ENCODE data around the gene PMVK. TPM values are rescaled to one million over a fixed set of nuclear protein-coding genes. Genes with fewer than 3 reads are reported as not detected.

Gene PMVK
- total RNA-seq, 1 donor, result 6.2 TPM

DNA sequence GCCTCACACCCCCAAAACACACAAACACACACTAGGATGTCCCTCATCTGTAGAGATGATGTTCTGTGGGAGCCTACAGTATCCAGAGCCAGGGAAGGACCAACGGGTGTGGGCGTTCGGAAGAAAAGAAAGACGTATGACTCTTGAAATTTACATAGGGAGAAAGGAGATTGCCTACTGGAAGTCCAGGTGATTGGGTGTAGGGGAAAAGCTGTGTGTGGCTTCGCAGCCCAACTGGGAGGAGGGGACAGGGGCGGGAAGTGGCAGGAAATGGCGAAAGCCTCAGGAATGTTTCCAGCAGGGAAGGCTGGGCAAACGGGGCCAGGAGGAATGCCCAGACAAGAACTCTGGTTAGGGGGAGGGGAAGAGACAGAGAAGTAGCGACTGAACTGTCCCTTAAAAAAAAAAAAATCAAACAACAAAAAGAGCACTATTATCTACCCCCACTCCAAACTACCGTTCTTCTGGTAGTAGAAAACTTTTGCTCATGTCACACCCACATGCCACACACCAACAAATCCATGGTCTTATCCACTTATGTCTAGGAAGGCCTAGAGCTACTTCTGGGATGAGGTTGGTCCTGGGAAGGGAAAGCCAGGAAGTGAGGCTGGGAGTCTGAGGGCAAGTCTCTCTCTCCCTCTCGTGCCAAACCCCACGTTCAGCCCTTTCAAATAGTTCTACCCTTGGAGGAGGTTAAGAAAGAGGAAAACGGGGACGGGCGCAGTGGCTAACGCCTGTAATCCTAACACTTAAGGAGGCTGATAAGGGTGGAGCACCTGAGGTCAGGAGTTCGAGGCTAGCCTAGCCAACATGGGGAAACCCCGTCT is 36.2 kb upstream of the PMVK start:
- Histone ChIP-seq H3K4me2 (ENCODE audit: insufficient read depth, low read length) (peak overlapping the region; percentile 99), H3K27me3 (ENCODE audit: insufficient read depth, low read length) (no peaks in the 10 kb centered on the region), H3K9me3 (ENCODE audit: low read depth, low read length) (no peaks in the 10 kb centered on the region), H3K4me1 (ENCODE audit: insufficient read depth, low read length) (peaks cover 64% of the 10 kb centered on the region), H3K79me2 (ENCODE audit: insufficient read depth, low read length) (peaks cover 54% of the 10 kb centered on the region), H2AFZ (ENCODE audit: low read length) (no peak overlapping the region), H4K20me1 (ENCODE audit: insufficient read depth, low read length) (peaks cover 18% of the 10 kb centered on the region), H3K27ac (ENCODE audit: low read depth, low read length) (peak overlapping the region; percentile 97), H3K4me3 (ENCODE audit: insufficient read depth, low read length) (peak overlapping the region; percentile 79), H3K36me3 (ENCODE audit: insufficient read depth, low read length) (peaks cover 7% of the 10 kb centered on the region)
- TF ChIP-seq, protein P1, sequence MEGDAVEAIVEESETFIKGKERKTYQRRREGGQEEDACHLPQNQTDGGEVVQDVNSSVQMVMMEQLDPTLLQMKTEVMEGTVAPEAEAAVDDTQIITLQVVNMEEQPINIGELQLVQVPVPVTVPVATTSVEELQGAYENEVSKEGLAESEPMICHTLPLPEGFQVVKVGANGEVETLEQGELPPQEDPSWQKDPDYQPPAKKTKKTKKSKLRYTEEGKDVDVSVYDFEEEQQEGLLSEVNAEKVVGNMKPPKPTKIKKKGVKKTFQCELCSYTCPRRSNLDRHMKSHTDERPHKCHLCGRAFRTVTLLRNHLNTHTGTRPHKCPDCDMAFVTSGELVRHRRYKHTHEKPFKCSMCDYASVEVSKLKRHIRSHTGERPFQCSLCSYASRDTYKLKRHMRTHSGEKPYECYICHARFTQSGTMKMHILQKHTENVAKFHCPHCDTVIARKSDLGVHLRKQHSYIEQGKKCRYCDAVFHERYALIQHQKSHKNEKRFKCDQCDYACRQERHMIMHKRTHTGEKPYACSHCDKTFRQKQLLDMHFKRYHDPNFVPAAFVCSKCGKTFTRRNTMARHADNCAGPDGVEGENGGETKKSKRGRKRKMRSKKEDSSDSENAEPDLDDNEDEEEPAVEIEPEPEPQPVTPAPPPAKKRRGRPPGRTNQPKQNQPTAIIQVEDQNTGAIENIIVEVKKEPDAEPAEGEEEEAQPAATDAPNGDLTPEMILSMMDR (IDR thresholded peaks at IDR 0.05; ENCODE audit: extremely low read depth, low read depth, low read length), result no peak
- peak; percentile 84 for DNase-seq (ENCODE audit: insufficient read length, low spot score, missing footprints)

DNA sequence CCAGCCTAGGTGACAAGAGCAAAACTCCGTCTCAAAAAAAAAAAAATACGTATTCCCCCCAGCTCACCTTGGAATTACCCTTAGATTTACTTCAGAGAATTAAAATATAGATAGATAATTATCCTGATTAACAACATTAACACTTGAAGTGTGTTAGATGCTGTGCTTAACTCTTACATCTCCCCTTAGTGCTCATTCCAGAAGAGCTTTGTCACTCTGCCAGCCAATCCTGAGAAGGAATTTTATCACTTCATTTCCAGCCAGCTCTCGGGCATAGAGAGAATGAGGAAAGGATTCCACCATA is 35.6 kb upstream of the PMVK start:
- Histone ChIP-seq H3K27me3 (ENCODE audit: insufficient read depth, low read length) (no peaks in the 10 kb centered on the region), H3K36me3 (ENCODE audit: insufficient read depth, low read length) (peaks cover 13% of the 10 kb centered on the region), H3K4me3 (ENCODE audit: insufficient read depth, low read length) (peak overlapping the region; percentile 79), H4K20me1 (ENCODE audit: insufficient read depth, low read length) (peaks cover 24% of the 10 kb centered on the region), H3K4me2 (ENCODE audit: insufficient read depth, low read length) (peak overlapping the region; percentile 99), H3K27ac (ENCODE audit: low read depth, low read length) (peak overlapping the region; percentile 97), H3K4me1 (ENCODE audit: insufficient read depth, low read length) (peaks cover 67% of the 10 kb centered on the region), H3K9me3 (ENCODE audit: low read depth, low read length) (no peaks in the 10 kb centered on the region), H3K79me2 (ENCODE audit: insufficient read depth, low read length) (peaks cover 54% of the 10 kb centered on the region), H2AFZ (ENCODE audit: low read length) (no peak overlapping the region)
- no peak for DNase-seq (ENCODE audit: insufficient read length, low spot score, missing footprints)
- TF ChIP-seq, protein P1 (IDR thresholded peaks at IDR 0.05; ENCODE audit: extremely low read depth, low read depth, low read length), result no peak

DNA sequence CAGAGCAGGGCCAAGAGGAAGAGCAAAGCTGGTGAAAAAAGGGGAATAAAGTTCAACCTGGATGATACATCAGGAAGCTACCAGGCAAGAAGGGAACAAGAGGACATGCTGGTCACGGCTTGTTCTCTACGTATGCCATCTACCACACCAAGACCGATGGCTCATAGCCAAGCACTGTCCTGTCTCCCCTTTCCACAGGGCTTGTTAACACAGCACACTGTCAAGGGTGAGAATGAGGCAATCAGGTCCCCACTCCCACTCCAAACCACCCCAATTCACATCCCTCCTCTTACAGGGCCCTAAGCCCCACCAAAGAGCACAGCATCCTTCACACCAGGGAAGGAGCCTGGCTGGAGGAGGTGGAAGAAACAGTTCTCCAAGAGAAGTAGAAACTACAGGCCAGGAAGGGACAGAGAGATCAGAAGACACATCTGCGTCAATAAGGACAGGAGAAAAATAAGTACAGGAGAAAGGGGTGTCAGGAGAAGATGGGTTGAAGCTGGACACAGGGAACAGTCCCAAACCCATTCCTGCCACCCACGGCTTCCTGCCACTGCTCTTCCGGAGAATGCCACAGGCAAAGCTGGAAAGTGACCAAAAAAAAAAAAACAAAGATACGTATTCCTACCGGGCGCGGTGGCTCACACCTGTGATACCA is 35.0 kb upstream of the PMVK start:
- H3K4me3 ChIP-seq (ENCODE audit: insufficient read depth, low read length), result peak overlapping the region; percentile 83
- TF ChIP-seq, protein P1 (IDR thresholded peaks at IDR 0.05; ENCODE audit: extremely low read depth, low read depth, low read length), result no peak
- no peaks in the 10 kb centered on the region for H3K9me3 ChIP-seq (ENCODE audit: low read depth, low read length)
- peaks cover 54% of the 10 kb centered on the region for H3K79me2 ChIP-seq (ENCODE audit: insufficient read depth, low read length)
- peak overlapping the region; percentile 99 for H3K4me2 ChIP-seq (ENCODE audit: insufficient read depth, low read length)
- H3K27me3 ChIP-seq (ENCODE audit: insufficient read depth, low read length), result no peaks in the 10 kb centered on the region
- peaks cover 29% of the 10 kb centered on the region for H4K20me1 ChIP-seq (ENCODE audit: insufficient read depth, low read length)
- H2AFZ ChIP-seq (ENCODE audit: low read length), result no peak overlapping the region
- H3K4me1 ChIP-seq (ENCODE audit: insufficient read depth, low read length), result peaks cover 64% of the 10 kb centered on the region
- H3K36me3 ChIP-seq (ENCODE audit: insufficient read depth, low read length), result peaks cover 20% of the 10 kb centered on the region
- peak overlapping the region; percentile 97 for H3K27ac ChIP-seq (ENCODE audit: low read depth, low read length)
- peak; percentile 81 for DNase-seq (ENCODE audit: insufficient read length, low spot score, missing footprints)
